Measurements from ENCODE around the gene ALS2.

Gene ALS2

DNA sequence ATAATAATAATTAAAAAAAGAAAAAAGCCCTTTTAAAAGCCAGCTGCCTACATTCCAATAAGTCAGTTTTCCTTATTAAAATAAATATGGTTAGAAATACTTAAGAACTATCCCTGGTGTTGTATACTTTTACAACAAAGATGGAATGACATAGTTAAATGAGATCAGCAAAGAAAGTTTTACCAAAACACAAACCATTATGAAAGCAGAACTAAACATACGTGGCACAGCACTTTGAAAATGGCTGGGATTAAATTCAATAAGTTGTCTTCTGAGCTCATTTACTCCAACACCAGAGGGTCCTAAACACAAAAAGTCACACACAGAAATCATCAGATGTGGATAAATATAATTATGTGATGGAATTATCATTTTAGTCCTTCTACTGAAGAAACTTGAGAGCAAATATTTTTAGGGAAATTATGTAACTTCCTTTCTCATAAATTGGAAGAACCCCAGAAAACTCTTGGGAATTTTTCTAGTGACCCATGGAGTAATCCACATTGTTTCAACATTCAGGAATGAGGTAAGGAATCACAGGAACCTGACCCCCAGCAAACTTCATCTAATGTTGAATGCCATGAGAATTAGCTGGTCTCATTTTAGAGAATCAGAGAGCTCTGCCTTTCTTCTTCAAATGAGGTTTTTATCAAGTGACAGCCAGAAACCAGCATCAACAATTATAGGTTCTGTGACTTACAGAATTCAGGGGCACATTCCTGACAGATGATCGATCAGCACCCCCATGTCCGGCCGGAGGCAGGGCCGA lies 125.9 kb downstream of the ALS2 start:
- TF ChIP-seq, protein P1, sequence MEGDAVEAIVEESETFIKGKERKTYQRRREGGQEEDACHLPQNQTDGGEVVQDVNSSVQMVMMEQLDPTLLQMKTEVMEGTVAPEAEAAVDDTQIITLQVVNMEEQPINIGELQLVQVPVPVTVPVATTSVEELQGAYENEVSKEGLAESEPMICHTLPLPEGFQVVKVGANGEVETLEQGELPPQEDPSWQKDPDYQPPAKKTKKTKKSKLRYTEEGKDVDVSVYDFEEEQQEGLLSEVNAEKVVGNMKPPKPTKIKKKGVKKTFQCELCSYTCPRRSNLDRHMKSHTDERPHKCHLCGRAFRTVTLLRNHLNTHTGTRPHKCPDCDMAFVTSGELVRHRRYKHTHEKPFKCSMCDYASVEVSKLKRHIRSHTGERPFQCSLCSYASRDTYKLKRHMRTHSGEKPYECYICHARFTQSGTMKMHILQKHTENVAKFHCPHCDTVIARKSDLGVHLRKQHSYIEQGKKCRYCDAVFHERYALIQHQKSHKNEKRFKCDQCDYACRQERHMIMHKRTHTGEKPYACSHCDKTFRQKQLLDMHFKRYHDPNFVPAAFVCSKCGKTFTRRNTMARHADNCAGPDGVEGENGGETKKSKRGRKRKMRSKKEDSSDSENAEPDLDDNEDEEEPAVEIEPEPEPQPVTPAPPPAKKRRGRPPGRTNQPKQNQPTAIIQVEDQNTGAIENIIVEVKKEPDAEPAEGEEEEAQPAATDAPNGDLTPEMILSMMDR (IDR thresholded peaks at IDR 0.05; ENCODE audit: borderline replicate concordance, control extremely low read depth, extremely low read depth, insufficient read depth, missing control alignments): no peak
- in situ Hi-C loops (cut with MboI; ENCODE audit: low sequenced_read_pairs, unreplicated experiment): no loop called here
- no peak for DNase-seq (ENCODE audit: low spot score)

DNA sequence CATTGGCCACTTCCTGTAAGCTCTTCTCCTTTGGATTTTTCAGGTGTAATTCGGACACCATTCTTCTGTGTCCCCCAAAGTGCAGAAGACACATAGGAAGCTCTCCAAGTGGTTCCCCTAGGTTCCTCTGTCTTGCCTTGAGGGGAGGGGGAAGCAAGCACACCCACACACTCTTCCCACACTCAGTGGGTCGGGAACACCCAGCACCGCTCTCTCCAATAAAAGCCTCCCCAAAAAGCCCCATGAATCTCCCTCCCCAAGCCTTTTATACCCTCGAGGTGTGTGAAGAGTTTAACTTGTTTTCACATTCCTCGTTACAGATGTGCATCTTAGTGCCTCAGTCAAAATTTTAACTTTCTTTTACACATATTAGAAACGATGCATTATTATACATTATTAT lies 127.5 kb downstream of the ALS2 start:
- TF ChIP-seq, protein P1 (IDR thresholded peaks at IDR 0.05; ENCODE audit: borderline replicate concordance, control extremely low read depth, extremely low read depth, insufficient read depth, missing control alignments): no peak
- no peak for DNase-seq (ENCODE audit: low spot score)
- in situ Hi-C loops (cut with MboI; ENCODE audit: low sequenced_read_pairs, unreplicated experiment): no loop called here

Data from GM13976 (cell line).